Measurements from ENCODE around the gene WAC. TPM values are rescaled to one million over a fixed set of nuclear protein-coding genes. Genes with fewer than 3 reads are reported as not detected.
"Not testable (repeated sequence)": the region's sequence is repeated elsewhere in the genome, so short reads cannot be mapped to it uniquely, and the experiment has no call there.

Gene WAC
- total RNA-seq, 1 experiment from 2014 or later: 93.9 TPM

DNA sequence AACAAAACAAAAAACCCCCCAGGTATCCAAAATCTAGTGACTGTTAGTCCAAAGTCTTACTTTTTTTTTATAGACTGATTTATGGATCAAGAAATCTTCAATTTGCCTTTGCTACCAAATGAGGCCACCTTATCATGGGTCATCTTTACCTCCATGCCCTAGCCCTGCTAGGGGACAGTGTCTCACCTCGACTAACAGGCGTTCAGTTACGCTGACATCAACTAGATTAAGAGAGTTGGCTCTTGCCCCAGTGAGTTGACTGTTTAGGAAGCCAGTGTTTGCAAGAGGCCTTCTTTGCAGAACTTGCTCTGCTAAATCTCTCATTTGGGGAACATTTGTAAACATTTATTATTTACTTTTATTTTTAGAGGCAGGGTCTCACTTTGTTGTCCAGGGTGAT lies 36.9 kb upstream of the WAC start:
- H3F3A ChIP-seq (ENCODE audit: insufficient read depth, low read depth): peaks cover 14% of the 10 kb centered on the region
- BruUV-seq (replicated peaks): no TSS peak
- no peak overlapping the region for H2AFZ ChIP-seq
- no peaks in the 10 kb centered on the region for H3K9me3 ChIP-seq (ENCODE audit: insufficient read depth, low read depth)
- no peak overlapping the region for H3K4me3 ChIP-seq
- POLR2A ChIA-PET (ENCODE audit: unreplicated experiment): interaction anchor here (0.5 kb wide), 1 partner anchor 17 kb away, joined by 6 read pairs; no protein-coding TSS in a partner anchor
- peak overlapping the region; percentile 31 for H3K4me2 ChIP-seq
- no peaks in the 10 kb centered on the region for H3K27me3 ChIP-seq (ENCODE audit: insufficient read depth, low read depth)
- H3K79me2 ChIP-seq (ENCODE audit: low read depth): no peaks in the 10 kb centered on the region
- no peak for TF ChIP-seq EZH2 (IDR thresholded peaks at IDR 0.05; ENCODE audit: low read depth)
- TF ChIP-seq CTCF (conservative IDR thresholded peaks at IDR 0.05): no peak
- peaks cover 23% of the 10 kb centered on the region for H3K4me1 ChIP-seq (replicated peaks; ENCODE audit: insufficient read depth)
- DNase-seq: no peak
- H3K27ac ChIP-seq: no peak overlapping the region
- CTCF ChIA-PET: no interaction called here
- no peaks in the 10 kb centered on the region for H4K20me1 ChIP-seq (ENCODE audit: insufficient read depth)
- intact Hi-C loops (cut with micrococcal nuclease; ENCODE audit: unreplicated experiment): no loop called here
- no peaks in the 10 kb centered on the region for H3K9me2 ChIP-seq (ENCODE audit: insufficient read depth)
- H3K36me3 ChIP-seq (ENCODE audit: low read depth): no peaks in the 10 kb centered on the region

DNA sequence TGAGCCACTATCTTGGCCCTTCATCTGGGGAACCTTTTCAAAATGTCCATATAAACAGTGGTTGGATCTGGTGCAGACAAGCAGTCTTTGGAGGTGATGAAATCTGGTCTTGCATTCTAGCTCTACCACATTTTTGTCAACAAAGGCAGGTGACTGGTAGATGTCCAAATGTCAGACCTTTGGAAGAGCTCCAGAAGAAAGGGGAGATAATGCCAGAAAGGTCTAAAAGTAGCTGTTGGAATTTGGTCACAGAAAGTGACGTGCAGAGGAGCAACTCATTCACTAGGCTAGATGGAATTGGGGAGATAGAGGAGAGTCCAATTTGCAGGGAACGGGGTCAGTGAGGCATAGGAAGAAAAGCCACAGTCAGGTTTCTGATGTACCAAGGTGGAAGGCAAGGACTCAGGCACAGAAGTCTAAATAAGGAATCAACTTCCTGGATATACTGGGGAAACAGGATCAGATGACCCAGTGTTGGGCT lies 36.4 kb upstream of the WAC start:
- Histone ChIP-seq H4K20me1 (ENCODE audit: insufficient read depth) (no peaks in the 10 kb centered on the region), H3K4me3 (no peak overlapping the region), H3K9me3 (ENCODE audit: insufficient read depth, low read depth) (no peaks in the 10 kb centered on the region), H2AFZ (no peak overlapping the region), H3K9me2 (ENCODE audit: insufficient read depth) (no peaks in the 10 kb centered on the region), H3K27me3 (ENCODE audit: insufficient read depth, low read depth) (no peaks in the 10 kb centered on the region), H3F3A (ENCODE audit: insufficient read depth, low read depth) (peaks cover 14% of the 10 kb centered on the region), H3K27ac (0 out of 2 replicates have a peak overlapping the region, but pooled peaks have one; percentile 12), H3K4me2 (peak overlapping the region; percentile 31), H3K79me2 (ENCODE audit: low read depth) (no peaks in the 10 kb centered on the region), H3K36me3 (ENCODE audit: low read depth) (no peaks in the 10 kb centered on the region), H3K4me1 (replicated peaks; ENCODE audit: insufficient read depth) (peaks cover 23% of the 10 kb centered on the region)
- POLR2A ChIA-PET (ENCODE audit: unreplicated experiment): interaction anchor here (0.5 kb wide), 1 partner anchor 16 kb away, joined by 6 read pairs; no protein-coding TSS in a partner anchor
- no peak for TF ChIP-seq EZH2 (IDR thresholded peaks at IDR 0.05; ENCODE audit: low read depth)
- TF ChIP-seq CTCF (conservative IDR thresholded peaks at IDR 0.05): no peak
- no TSS peak for BruUV-seq (replicated peaks)
- intact Hi-C loops (cut with micrococcal nuclease; ENCODE audit: unreplicated experiment): no loop called here
- CTCF ChIA-PET: no interaction called here
- DNase-seq: peak; percentile 31 to 73

DNA sequence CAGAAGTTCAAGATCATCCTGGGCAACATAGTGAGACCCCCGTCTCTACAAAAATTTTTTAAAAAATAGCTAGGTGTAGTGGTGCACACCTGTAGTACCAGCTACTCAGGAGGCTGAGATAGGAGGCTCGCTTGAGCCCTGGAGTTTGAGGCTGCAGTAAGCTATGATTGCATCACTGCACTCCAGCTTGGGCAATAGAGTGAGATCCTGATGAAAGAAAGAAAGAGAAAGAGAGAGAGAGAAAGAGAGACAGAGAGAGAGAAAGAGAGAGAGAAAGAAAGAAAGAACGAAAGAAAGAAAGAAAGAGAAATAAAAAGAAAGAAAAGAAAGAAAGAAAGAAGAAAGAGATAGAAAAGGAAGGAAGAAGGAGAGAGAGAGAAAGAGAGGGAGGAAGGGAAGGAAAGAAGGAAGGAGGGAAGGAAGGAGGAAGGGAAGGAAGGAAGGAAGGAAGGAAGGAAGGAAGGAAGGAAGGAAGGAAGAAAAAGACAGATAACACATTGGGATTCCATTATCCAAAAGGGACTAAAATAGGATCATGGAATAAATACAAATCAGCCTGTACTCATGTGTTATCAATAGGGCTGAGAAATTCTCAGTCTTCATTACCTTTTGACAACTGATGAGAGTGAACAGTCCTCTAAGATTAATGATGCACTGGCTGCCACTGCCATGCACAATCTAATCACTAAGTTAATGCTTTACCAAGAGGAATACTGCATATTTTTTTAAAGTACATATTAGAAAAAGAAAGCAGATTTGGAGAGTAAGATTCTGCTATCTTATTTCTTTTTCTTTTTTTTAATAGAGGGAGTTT lies 35.4 kb upstream of the WAC start:
- Histone ChIP-seq H3F3A (ENCODE audit: insufficient read depth, low read depth) (peaks cover 14% of the 10 kb centered on the region), H2AFZ (no peak overlapping the region), H3K36me3 (ENCODE audit: low read depth) (no peaks in the 10 kb centered on the region), H3K9me2 (ENCODE audit: insufficient read depth) (no peaks in the 10 kb centered on the region), H3K9me3 (ENCODE audit: insufficient read depth, low read depth) (no peaks in the 10 kb centered on the region), H3K79me2 (ENCODE audit: low read depth) (no peaks in the 10 kb centered on the region), H4K20me1 (ENCODE audit: insufficient read depth) (no peaks in the 10 kb centered on the region), H3K4me3 (no peak overlapping the region), H3K27ac (no peak overlapping the region), H3K4me1 (replicated peaks; ENCODE audit: insufficient read depth) (peaks cover 23% of the 10 kb centered on the region), H3K27me3 (ENCODE audit: insufficient read depth, low read depth) (no peaks in the 10 kb centered on the region), H3K4me2 (no peak overlapping the region)
- POLR2A ChIA-PET (ENCODE audit: unreplicated experiment): no interaction called here
- CTCF ChIA-PET: no interaction called here
- BruUV-seq (replicated peaks): no TSS peak
- TF ChIP-seq EZH2 (IDR thresholded peaks at IDR 0.05; ENCODE audit: low read depth): no peak
- no peak for TF ChIP-seq CTCF (conservative IDR thresholded peaks at IDR 0.05)
- intact Hi-C loops (cut with micrococcal nuclease; ENCODE audit: unreplicated experiment): no loop called here
- no peak for DNase-seq

GRCh38 chr10:28500203-28500602 lies 32.7 kb upstream of the WAC start:
- intact Hi-C loops (cut with micrococcal nuclease; ENCODE audit: unreplicated experiment); H3K9me2 ChIP-seq (ENCODE audit: insufficient read depth); CTCF ChIA-PET; H2AFZ ChIP-seq; H3K4me3 ChIP-seq; H4K20me1 ChIP-seq (ENCODE audit: insufficient read depth); H3K9me3 ChIP-seq (ENCODE audit: insufficient read depth, low read depth); H3K27ac ChIP-seq; H3K27me3 ChIP-seq (ENCODE audit: insufficient read depth, low read depth); H3K79me2 ChIP-seq (ENCODE audit: low read depth); H3K36me3 ChIP-seq (ENCODE audit: low read depth); BruUV-seq (replicated peaks): not testable (repeated sequence)
- peaks cover 29% of the 10 kb centered on the region for H3K4me1 ChIP-seq (replicated peaks; ENCODE audit: insufficient read depth)
- POLR2A ChIA-PET (ENCODE audit: unreplicated experiment): interaction anchor here (0.6 kb wide), 1 partner anchor 10 kb away, joined by 20 read pairs; no protein-coding TSS in a partner anchor
- H3K4me2 ChIP-seq: peak overlapping the region; percentile 21; the same call in 1 of the 2 replicates
- H3F3A ChIP-seq (ENCODE audit: insufficient read depth, low read depth): peaks cover 14% of the 10 kb centered on the region
- peak in 1 of 2 experiments; percentile 69 for DNase-seq

Data from PC-9 (cell line).